GM23338 (cell line): ENCODE measurements around the gene RICTOR. TPM values are rescaled to one million over a fixed set of nuclear protein-coding genes. Genes with fewer than 3 reads are reported as not detected.

ENCODE experiments used
- ATAC-seq: fragments of 200-7000 bp; cut with Tn5 transposase; 3 replicates; pipeline ENCODE4 v1.9.1; 2020
- DNase-seq: peaks from one replicate; pipeline ENCODE4 v3.0.0-alpha.2; 2015; ENCODE audit warnings: low spot score
- H2AFZ ChIP-seq: fragments of 200-600 bp; sonication (generic); 2 replicates; pipeline ENCODE4 v1.8.0; 2016; ENCODE audit warnings: antibody characterized with exemption, mild to moderate bottlenecking, moderate library complexity
- H3F3A ChIP-seq: fragments of 200-600 bp; sonication (generic); replicated peaks from 2 replicates; pipeline ENCODE4 v1.8.0; 2017; ENCODE audit warnings: antibody characterized with exemption, mixed run types, low read depth
- H3K27ac ChIP-seq: fragments of 200-600 bp; sonication (generic); 2 replicates; pipeline ENCODE4 v1.6.1; 2016; ENCODE audit warnings: low read depth
- H3K27me3 ChIP-seq: fragments of 200-600 bp; sonication (generic); 2 replicates; pipeline ENCODE4 v1.8.0; 2016; ENCODE audit warnings: mild to moderate bottlenecking, mixed run types, moderate library complexity; ENCODE audit not compliant: insufficient read depth
- H3K36me3 ChIP-seq: fragments of 200-600 bp; sonication (generic); 2 replicates; pipeline ENCODE4 v1.8.0; 2016; ENCODE audit warnings: mild to moderate bottlenecking; ENCODE audit not compliant: insufficient read depth
- H3K4me1 ChIP-seq: fragments of 200-600 bp; sonication (generic); 2 replicates; pipeline ENCODE4 v1.8.0; 2016; ENCODE audit warnings: mild to moderate bottlenecking, moderate library complexity; ENCODE audit not compliant: insufficient read depth
- H3K4me2 ChIP-seq: fragments of 200-600 bp; sonication (generic); 2 replicates; pipeline ENCODE4 v1.7.1; 2017; ENCODE audit warnings: mixed run types
- H3K4me3 ChIP-seq: fragments of 200-600 bp; sonication (generic); 2 replicates; pipeline ENCODE4 v1.6.1; 2016; ENCODE audit warnings: mixed run types
- H3K79me2 ChIP-seq: fragments of 200-600 bp; sonication (generic); replicated peaks from 2 replicates; pipeline ENCODE4 v1.8.0; 2017; ENCODE audit warnings: mild to moderate bottlenecking; ENCODE audit not compliant: insufficient read depth
- H3K9me2 ChIP-seq: fragments of 200-600 bp; sonication (generic); 2 replicates; pipeline ENCODE4 v1.8.0; 2017; ENCODE audit not compliant: insufficient read depth
- H4K20me1 ChIP-seq: fragments of 200-600 bp; sonication (generic); replicated peaks from 2 replicates; pipeline ENCODE4 v1.8.0; 2017; ENCODE audit warnings: mild to moderate bottlenecking; ENCODE audit not compliant: insufficient read depth
- H3K27ac Mint-ChIP-seq: 2 replicates; pipeline ENCODE4 v1.8.0; 2020; ENCODE audit warnings: inconsistent platforms, mild to moderate bottlenecking, moderate library complexity, mixed read lengths
- H3K27me3 Mint-ChIP-seq: 3 replicates; pipeline ENCODE4 v1.8.0; 2022; ENCODE audit warnings: low read depth, mild to moderate bottlenecking, moderate library complexity, mixed read lengths, inconsistent platforms; ENCODE audit not compliant: insufficient read depth, poor library complexity
- H3K36me3 Mint-ChIP-seq: 3 replicates; pipeline ENCODE4 v1.8.0; 2021; ENCODE audit warnings: low read depth, mild to moderate bottlenecking, inconsistent platforms, moderate library complexity, mixed read lengths
- H3K4me1 Mint-ChIP-seq: 3 replicates; pipeline ENCODE4 v1.8.0; 2020; ENCODE audit warnings: mild to moderate bottlenecking, inconsistent platforms, mixed read lengths
- H3K4me3 Mint-ChIP-seq: 3 replicates; pipeline ENCODE4 v1.8.0; 2021; ENCODE audit warnings: moderate library complexity, mild to moderate bottlenecking, inconsistent platforms, mixed read lengths
- H3K9me3 Mint-ChIP-seq: 3 replicates; pipeline ENCODE4 v1.8.0; 2020; ENCODE audit warnings: moderate library complexity, mild to moderate bottlenecking, inconsistent platforms, mixed read lengths
- CREB1 ChIP-seq: fragments of 250-450 bp; sonication (Bioruptor Pico); IDR thresholded peaks from 2 replicates; pipeline ENCODE4 v1.5.0; 2020; ENCODE audit warnings: low read depth, mild to moderate bottlenecking, moderate library complexity
- EZH2phosphoT487 ChIP-seq: fragments of 200-600 bp; sonication (generic); IDR thresholded peaks from one replicate; pipeline ENCODE4 v1.8.1; 2018; ENCODE audit warnings: antibody characterized with exemption; ENCODE audit not compliant: unreplicated experiment
- JUNB ChIP-seq: IDR thresholded peaks from one replicate; pipeline ENCODE4 v1.6.1; 2016; ENCODE audit warnings: antibody characterized with exemption; ENCODE audit not compliant: unreplicated experiment
- NANOG ChIP-seq: IDR thresholded peaks from 2 replicates; pipeline ENCODE4 v1.6.1; 2016; ENCODE audit warnings: antibody characterized with exemption, borderline replicate concordance
- POLR2AphosphoS5 ChIP-seq: IDR thresholded peaks from 2 replicates; pipeline ENCODE4 v1.6.1; 2016; ENCODE audit warnings: antibody characterized with exemption, low read depth
- STAT1 ChIP-seq: IDR thresholded peaks from one replicate; pipeline ENCODE4 v1.6.1; 2016; ENCODE audit warnings: antibody characterized with exemption; ENCODE audit not compliant: unreplicated experiment
- ZNF114 ChIP-seq: fragments of 250-450 bp; sonication (Bioruptor Pico); IDR thresholded peaks from 2 replicates; pipeline ENCODE4 v1.5.0; 2020; ENCODE audit warnings: mild to moderate bottlenecking, moderate library complexity
- polyA plus RNA-seq: library from polyadenylated mRNA; unstranded; fragments of >200 nt; fragmentation: Nextera tagmentation; extraction: Ambion mirVana; gene quantifications from 2 replicates; pipeline ENCODE4 v1.2.1, GENCODE V29; 2016
- total RNA-seq: library from RNA; depleted of rRNA; stranded (reverse); fragments of >200 nt; shearing (Covaris generic); gene quantifications from 2 replicates; pipeline ENCODE4 v1.2.3, GENCODE V29; 2014
- TF ChIP-seq, protein P1 (sequence below): fragments of 250-450 bp; sonication (Bioruptor Pico); IDR thresholded peaks from 2 replicates; pipeline ENCODE4 v1.5.0; 2020; ENCODE audit warnings: mild to moderate bottlenecking, moderate library complexity
- TF ChIP-seq, protein P2 (sequence below): IDR thresholded peaks from 2 replicates; pipeline ENCODE4 v1.6.1; 2016; ENCODE audit warnings: antibody characterized with exemption

Gene RICTOR
- total and polyA plus RNA-seq, 2 experiments from 2014 or later, result 9.9 to 27.4 TPM

DNA sequence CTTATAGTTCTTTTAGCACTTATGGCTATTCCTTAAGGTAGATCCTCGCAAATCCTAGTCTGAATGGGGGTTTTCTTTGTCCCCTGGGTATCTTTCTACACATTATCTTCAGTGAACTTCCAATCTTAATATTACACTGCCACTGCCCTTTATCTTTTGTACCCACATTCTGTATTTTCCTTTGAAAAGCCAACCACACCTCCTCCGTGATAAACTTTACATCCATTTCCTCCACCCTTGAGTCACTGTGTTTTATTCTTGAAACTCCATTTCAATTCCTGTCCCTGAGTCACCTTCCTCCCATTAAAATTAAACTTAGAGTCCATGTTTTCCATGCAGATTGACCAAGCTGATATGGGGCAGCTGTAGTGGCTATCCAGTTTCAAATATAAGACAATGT lies 43.2 kb upstream of the RICTOR start (continued):
- TF ChIP-seq, protein P1, sequence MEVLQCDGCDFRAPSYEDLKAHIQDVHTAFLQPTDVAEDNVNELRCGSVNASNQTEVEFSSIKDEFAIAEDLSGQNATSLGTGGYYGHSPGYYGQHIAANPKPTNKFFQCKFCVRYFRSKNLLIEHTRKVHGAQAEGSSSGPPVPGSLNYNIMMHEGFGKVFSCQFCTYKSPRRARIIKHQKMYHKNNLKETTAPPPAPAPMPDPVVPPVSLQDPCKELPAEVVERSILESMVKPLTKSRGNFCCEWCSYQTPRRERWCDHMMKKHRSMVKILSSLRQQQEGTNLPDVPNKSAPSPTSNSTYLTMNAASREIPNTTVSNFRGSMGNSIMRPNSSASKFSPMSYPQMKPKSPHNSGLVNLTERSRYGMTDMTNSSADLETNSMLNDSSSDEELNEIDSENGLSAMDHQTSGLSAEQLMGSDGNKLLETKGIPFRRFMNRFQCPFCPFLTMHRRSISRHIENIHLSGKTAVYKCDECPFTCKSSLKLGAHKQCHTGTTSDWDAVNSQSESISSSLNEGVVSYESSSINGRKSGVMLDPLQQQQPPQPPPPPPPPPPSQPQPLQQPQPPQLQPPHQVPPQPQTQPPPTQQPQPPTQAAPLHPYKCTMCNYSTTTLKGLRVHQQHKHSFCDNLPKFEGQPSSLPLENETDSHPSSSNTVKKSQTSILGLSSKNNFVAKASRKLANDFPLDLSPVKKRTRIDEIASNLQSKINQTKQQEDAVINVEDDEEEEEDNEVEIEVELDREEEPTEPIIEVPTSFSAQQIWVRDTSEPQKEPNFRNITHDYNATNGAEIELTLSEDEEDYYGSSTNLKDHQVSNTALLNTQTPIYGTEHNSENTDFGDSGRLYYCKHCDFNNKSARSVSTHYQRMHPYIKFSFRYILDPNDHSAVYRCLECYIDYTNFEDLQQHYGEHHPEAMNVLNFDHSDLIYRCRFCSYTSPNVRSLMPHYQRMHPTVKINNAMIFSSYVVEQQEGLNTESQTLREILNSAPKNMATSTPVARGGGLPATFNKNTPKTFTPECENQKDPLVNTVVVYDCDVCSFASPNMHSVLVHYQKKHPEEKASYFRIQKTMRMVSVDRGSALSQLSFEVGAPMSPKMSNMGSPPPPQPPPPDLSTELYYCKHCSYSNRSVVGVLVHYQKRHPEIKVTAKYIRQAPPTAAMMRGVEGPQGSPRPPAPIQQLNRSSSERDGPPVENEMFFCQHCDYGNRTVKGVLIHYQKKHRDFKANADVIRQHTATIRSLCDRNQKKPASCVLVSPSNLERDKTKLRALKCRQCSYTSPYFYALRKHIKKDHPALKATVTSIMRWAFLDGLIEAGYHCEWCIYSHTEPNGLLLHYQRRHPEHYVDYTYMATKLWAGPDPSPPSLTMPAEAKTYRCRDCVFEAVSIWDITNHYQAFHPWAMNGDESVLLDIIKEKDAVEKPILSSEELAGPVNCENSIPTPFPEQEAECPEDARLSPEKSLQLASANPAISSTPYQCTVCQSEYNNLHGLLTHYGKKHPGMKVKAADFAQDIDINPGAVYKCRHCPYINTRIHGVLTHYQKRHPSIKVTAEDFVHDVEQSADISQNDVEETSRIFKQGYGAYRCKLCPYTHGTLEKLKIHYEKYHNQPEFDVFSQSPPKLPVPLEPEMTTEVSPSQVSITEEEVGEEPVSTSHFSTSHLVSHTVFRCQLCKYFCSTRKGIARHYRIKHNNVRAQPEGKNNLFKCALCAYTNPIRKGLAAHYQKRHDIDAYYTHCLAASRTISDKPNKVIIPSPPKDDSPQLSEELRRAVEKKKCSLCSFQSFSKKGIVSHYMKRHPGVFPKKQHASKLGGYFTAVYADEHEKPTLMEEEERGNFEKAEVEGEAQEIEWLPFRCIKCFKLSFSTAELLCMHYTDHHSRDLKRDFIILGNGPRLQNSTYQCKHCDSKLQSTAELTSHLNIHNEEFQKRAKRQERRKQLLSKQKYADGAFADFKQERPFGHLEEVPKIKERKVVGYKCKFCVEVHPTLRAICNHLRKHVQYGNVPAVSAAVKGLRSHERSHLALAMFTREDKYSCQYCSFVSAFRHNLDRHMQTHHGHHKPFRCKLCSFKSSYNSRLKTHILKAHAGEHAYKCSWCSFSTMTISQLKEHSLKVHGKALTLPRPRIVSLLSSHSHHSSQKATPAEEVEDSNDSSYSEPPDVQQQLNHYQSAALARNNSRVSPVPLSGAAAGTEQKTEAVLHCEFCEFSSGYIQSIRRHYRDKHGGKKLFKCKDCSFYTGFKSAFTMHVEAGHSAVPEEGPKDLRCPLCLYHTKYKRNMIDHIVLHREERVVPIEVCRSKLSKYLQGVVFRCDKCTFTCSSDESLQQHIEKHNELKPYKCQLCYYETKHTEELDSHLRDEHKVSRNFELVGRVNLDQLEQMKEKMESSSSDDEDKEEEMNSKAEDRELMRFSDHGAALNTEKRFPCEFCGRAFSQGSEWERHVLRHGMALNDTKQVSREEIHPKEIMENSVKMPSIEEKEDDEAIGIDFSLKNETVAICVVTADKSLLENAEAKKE, result no peak
- no peak for TF ChIP-seq ZNF114 (CRISPR knock-in tag)
- TF ChIP-seq POLR2AphosphoS5, result no peak
- no peak for TF ChIP-seq STAT1
- TF ChIP-seq EZH2phosphoT487, result no peak

DNA sequence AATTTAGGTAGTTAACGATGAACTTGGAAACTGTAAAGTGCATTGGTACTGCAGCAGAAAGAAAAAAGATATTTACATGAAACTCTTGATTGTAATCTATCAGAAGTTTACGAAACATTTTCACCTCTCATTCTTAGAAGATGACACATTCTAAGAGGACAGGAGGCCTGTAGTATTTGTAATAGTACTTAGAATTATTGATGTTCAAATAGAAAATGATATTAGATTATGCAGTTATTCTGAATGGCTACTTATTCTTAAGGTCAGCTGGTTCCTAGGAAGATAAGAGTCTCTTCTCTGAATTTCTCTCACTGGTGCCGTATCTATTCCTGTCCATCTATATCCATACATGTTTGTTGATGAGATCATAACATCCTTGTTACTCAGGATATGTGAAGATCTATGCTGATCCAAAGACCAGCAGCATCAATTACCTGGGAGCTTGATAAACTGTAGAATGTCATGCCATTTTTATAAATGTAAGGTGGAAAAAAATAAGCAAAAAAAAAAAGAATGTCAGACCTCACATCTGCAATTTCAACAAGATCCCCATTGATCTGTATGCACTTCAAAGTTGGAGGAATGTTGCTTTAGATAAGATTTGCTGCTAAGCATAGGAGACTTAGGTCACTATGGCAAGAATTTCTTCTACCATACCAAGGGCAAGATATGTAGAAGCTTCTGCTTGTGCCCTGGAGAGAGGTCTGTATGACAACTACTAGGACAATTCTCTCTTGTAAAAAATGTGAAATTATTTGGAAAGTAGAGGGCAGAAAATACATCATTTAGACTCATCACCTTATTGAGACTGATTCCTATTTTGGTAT lies 42.4 kb upstream of the RICTOR start:
- Histone ChIP-seq H3K36me3 (no peaks in the 10 kb centered on the region), H3K4me3 (no peak overlapping the region), H4K20me1 (no peaks in the 10 kb centered on the region), H3K27me3 (no peaks in the 10 kb centered on the region), H3F3A (no peaks in the 10 kb centered on the region), H3K9me2 (no peaks in the 10 kb centered on the region), H3K79me2 (no peaks in the 10 kb centered on the region), H2AFZ (no peak overlapping the region), H3K4me2 (no peak overlapping the region), H3K27ac (no peak overlapping the region), H3K4me1 (no peaks in the 10 kb centered on the region)
- Mint-ChIP-seq H3K36me3 (no peaks in the 10 kb centered on the region), H3K27ac (no peak overlapping the region), H3K4me1 (no peaks in the 10 kb centered on the region), H3K4me3 (no peak overlapping the region), H3K27me3 (no peaks in the 10 kb centered on the region), H3K9me3 (no peaks in the 10 kb centered on the region)
- ATAC-seq, result no peak
- DNase-seq, result no peak
- TF ChIP-seq JUNB, result no peak
- no peak for TF ChIP-seq EZH2phosphoT487
- no peak for TF ChIP-seq CREB1 (CRISPR knock-in tag)
- TF ChIP-seq NANOG, result no peak
- TF ChIP-seq, protein P2, sequence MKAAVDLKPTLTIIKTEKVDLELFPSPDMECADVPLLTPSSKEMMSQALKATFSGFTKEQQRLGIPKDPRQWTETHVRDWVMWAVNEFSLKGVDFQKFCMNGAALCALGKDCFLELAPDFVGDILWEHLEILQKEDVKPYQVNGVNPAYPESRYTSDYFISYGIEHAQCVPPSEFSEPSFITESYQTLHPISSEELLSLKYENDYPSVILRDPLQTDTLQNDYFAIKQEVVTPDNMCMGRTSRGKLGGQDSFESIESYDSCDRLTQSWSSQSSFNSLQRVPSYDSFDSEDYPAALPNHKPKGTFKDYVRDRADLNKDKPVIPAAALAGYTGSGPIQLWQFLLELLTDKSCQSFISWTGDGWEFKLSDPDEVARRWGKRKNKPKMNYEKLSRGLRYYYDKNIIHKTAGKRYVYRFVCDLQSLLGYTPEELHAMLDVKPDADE, result no peak
